Spleen (tissue), 11 donors: ENCODE data around the gene SELP. TPM values are rescaled to one million over a fixed set of nuclear protein-coding genes. Genes with fewer than 3 reads are reported as not detected.
"Not testable (repeated sequence)": the region's sequence is repeated elsewhere in the genome, so short reads cannot be mapped to it uniquely, and the experiment has no call there.

Source experiments
- DNase-seq: peaks from one replicate; pipeline ENCODE4 v3.0.0-alpha.2; 2020
- H3K27ac ChIP-seq, 8 donors: fragments of 200-600 bp; sonication (generic) in 7 of 8; 1 replicate in 4 of 8; 2 replicates in 4 of 8; pipeline versions ENCODE4 v1.5.0 to v1.8.0; 2016 to 2021; ENCODE audit warnings: inconsistent platforms in 4 of 8, mild to moderate bottlenecking in 4 of 8, moderate library complexity in 1 of 8
- H3K27me3 ChIP-seq, 7 donors: fragments of 200-600 bp; sonication (generic) in 6 of 7; replicated peaks in 1 of 7; 1 replicate in 4 of 7; 2 replicates in 3 of 7; pipeline versions ENCODE4 v1.5.0 to v1.8.0; 2016 to 2021; ENCODE audit warnings: inconsistent platforms in 3 of 7, mild to moderate bottlenecking in 1 of 7
- H3K36me3 ChIP-seq, 6 donors: fragments of 200-600 bp; sonication (generic) in 5 of 6; 1 replicate in 4 of 6; 2 replicates in 2 of 6; pipeline versions ENCODE4 v1.5.0 to v1.8.0; 2016 to 2021; ENCODE audit warnings: inconsistent platforms in 2 of 6
- H3K4me1 ChIP-seq, 6 donors: fragments of 200-600 bp; sonication (generic) in 5 of 6; 1 replicate in 3 of 6; 2 replicates in 3 of 6; pipeline versions ENCODE4 v1.5.0 to v1.8.0; 2016 to 2021; ENCODE audit warnings: inconsistent platforms in 3 of 6
- H3K4me3 ChIP-seq, 8 donors: fragments of 200-600 bp; sonication (generic) in 7 of 8; 1 replicate in 4 of 8; 2 replicates in 4 of 8; pipeline versions ENCODE4 v1.5.0 to v1.8.0; 2016 to 2021; ENCODE audit warnings: inconsistent platforms in 4 of 8, mild to moderate bottlenecking in 4 of 8, moderate library complexity in 2 of 8
- H3K9me3 ChIP-seq, 8 donors: fragments of 200-600 bp; sonication (generic) in 7 of 8; 1 replicate in 4 of 8; 2 replicates in 4 of 8; pipeline versions ENCODE4 v1.5.0 to v1.8.0; 2016 to 2021; ENCODE audit warnings: inconsistent platforms in 4 of 8
- POLR2A ChIP-seq, 3 donors: fragments of 450-650 bp; IDR thresholded peaks; one replicate each; pipeline ENCODE4 v1.5.1; 2017; ENCODE audit warnings: antibody characterized with exemption in 3 of 3, mild to moderate bottlenecking in 1 of 3
- POLR2AphosphoS5 ChIP-seq, 3 donors: sonication (generic); formaldehyde crosslinking; IDR thresholded peaks; one replicate each; pipeline ENCODE4 v1.5.1; 2017; ENCODE audit warnings: antibody characterized with exemption in 3 of 3
- WGBS, 5 donors: extraction: QIAGEN DNeasy Blood & Tissue Kit in 3 of 5; methylation state at CpG; one replicate each; pipeline versions ENCODE4 v1.1.5 to v1.1.7; 2013 to 2018; 5-methylcytosine and 5-hydroxymethylcytosine counted together
- intact Hi-C: fragments of 100-400 bp; cut with DNase I; formaldehyde crosslinking; loops from one replicate; pipeline ENCODE4 v1.15.0; 2023; ENCODE audit warnings: low total_unique reads
- polyA plus RNA-seq, 3 donors: library from polyadenylated mRNA; stranded (reverse); fragments of 200-250 nt; gene quantifications; one replicate each; pipeline ENCODE4 v1.2.1, GENCODE V29; 2013
- total RNA-seq, 7 donors: library from RNA; depleted of rRNA in 3 of 7; stranded (reverse); fragments of >200 nt in 3 of 7; fragmentation: NEBNext Ultra II Directional in 4 of 7; extraction: Animal tissue kit (Norgen Biotek cat#: 25700) in 4 of 7; gene quantifications; one replicate each; pipeline versions ENCODE4 v1.1.0 to v1.2.1, GENCODE V29; 2016 to 2021
- TF ChIP-seq, protein P1 (sequence below), 11 experiments: fragments of 200-600 bp in 7 of 11; fragments of 450-650 bp in 4 of 11; sonication (generic) in 4 of 11; IDR thresholded peaks in 8 of 11; conservative IDR thresholded peaks in 3 of 11; 1 replicate in 7 of 11; 2 replicates in 4 of 11; pipeline versions ENCODE4 v1.4.0 to v1.8.0; 2016 to 2021; ENCODE audit warnings: antibody characterized with exemption in 11 of 11, inconsistent platforms in 4 of 11, mild to moderate bottlenecking in 1 of 11
- donor health status: healthy with polysubstance abuse.
- donor health status: DM: no; HTN: no; CAD: no; lungs with moderate emphysema.
- donor health status: DM: no; HTN: no; CAD: no.
- donor health status: Bipolar disorder and iron deficiency.
- donor health status: healthy.
- donor health status: DM: no; HTN: no; CAD: no.
- donor health status: DM: yes; HTN: yes; CAD: no.

The SELP gene
- total and polyA plus RNA-seq, 10 donors: 0.97 to 7.6 (median 4.1) TPM

GRCh38 chr1:169667227-169667639 lies 37.3 kb upstream of the SELP start:
- peak overlapping the region; percentile 61 to 89 (median 77) for H3K27ac ChIP-seq
- DNase-seq, H3K9me3 ChIP-seq, intact Hi-C loops, H3K27me3 ChIP-seq, H3K36me3 ChIP-seq: not testable (repeated sequence)
- peak overlapping the region in 1 of 8 donors; percentile 28 for H3K4me3 ChIP-seq
- peaks cover 0 to 47% (median 15%) of the 10 kb centered on the region in 6 donors for H3K4me1 ChIP-seq
- 31 to 47% (median 41%) methylated on average over 2 of the region's 2 CpGs for WGBS, 5 donors

DNA sequence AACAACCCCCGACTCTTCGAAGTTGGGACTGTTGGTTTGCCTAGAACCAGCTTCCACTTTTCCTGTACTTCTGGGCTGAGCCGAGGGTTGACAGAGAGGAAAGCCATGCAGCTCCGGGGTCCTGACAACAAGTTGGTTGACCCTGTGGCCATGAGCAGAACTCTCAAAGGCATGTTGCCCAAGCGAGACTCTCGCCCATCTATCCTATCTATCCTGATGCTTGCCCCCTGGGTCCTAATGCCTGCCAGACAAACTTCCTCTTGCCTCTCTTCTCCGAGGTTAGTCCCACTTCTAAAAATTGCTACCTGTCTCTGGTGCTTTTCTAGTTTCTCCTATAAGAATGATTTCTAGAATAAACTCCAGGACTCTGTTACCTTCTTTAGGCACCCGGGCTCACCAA lies 32.8 kb upstream of the SELP start:
- peak overlapping the region in 1 of 8 donors; percentile 21 for H3K4me3 ChIP-seq
- 69 to 81% (median 72%) methylated on average over 7 to 8 of the region's 8 CpGs for WGBS, 5 donors
- intact Hi-C loops: not testable (repeated sequence)

DNA sequence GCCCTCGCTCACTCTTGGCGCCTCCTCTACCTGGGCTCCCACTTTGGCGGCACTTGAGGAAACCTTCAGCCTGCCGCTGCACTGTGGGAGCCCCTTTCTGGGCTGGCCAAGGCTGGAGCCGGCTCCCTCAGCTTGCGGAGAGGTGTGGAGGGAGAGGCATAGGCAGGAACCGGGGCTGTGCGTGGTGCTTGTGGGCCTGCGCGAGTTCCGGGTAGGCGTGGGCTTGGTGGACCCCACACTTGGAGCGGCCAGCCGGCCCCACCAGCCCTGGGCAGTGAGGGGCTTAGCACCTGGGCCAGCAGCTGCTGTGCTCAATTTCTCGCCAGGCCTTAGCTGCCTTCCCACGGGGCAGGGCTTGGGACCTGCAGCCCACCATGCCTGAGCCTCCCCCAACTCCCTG lies 31.1 kb upstream of the SELP start:
- 90 to 98% (median 94%) methylated on average over 11 to 16 of the region's 16 CpGs for WGBS, 5 donors
- H3K9me3 ChIP-seq, H3K27me3 ChIP-seq, H3K4me3 ChIP-seq, H3K36me3 ChIP-seq, intact Hi-C loops, H3K27ac ChIP-seq: not testable (repeated sequence)
- DNase-seq: peak; percentile 76
- peaks cover 0 to 38% (median 11%) of the 10 kb centered on the region in 6 donors for H3K4me1 ChIP-seq

More for the DNA sequence above, 32.8 kb upstream of the SELP start:
- not testable (repeated sequence) for H3K9me3 ChIP-seq, H3K36me3 ChIP-seq, H3K27me3 ChIP-seq, H3K27ac ChIP-seq, DNase-seq
- H3K4me1 ChIP-seq: peaks cover 0 to 34% (median 17%) of the 10 kb centered on the region in 6 donors

DNA sequence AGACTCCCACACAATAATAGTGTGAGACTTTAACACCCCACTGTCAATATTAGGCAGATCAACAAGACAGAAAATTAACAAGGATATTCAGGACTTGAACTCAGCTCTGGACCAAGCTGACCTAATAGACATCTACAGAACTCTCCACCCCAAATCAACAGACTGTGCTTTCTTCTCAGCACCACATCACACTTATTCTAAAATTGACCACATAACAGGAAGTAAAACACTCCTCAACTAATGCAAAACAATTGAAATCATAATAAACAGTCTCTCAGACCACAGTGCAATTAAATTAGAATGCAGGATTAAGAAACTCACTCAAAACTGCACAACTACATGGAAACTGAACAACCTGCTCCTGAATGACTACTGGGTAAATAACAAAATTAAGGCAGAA lies 28.9 kb upstream of the SELP start:
- intact Hi-C loops, H3K27me3 ChIP-seq, DNase-seq, H3K9me3 ChIP-seq, H3K4me3 ChIP-seq, H3K36me3 ChIP-seq: not testable (repeated sequence)
- Histone ChIP-seq H3K4me1 (peaks cover 0 to 45% (median 11%) of the 10 kb centered on the region in 6 donors), H3K27ac (peak overlapping the region in 3 of 8 donors; percentile 2 to 54 (median 23))

GRCh38 chr1:169653873-169654272 lies 23.9 kb upstream of the SELP start:
- no peak for TF ChIP-seq POLR2AphosphoS5 (IDR thresholded peaks at IDR 0.05)
- TF ChIP-seq POLR2A (IDR thresholded peaks at IDR 0.05): no peak
- TF ChIP-seq, protein P1, sequence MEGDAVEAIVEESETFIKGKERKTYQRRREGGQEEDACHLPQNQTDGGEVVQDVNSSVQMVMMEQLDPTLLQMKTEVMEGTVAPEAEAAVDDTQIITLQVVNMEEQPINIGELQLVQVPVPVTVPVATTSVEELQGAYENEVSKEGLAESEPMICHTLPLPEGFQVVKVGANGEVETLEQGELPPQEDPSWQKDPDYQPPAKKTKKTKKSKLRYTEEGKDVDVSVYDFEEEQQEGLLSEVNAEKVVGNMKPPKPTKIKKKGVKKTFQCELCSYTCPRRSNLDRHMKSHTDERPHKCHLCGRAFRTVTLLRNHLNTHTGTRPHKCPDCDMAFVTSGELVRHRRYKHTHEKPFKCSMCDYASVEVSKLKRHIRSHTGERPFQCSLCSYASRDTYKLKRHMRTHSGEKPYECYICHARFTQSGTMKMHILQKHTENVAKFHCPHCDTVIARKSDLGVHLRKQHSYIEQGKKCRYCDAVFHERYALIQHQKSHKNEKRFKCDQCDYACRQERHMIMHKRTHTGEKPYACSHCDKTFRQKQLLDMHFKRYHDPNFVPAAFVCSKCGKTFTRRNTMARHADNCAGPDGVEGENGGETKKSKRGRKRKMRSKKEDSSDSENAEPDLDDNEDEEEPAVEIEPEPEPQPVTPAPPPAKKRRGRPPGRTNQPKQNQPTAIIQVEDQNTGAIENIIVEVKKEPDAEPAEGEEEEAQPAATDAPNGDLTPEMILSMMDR (IDR thresholded peaks at IDR 0.05 in 8 of 11, conservative IDR thresholded peaks at IDR 0.05 in 3 of 11): no peak
- H3K36me3 ChIP-seq: no peaks in the 10 kb centered on the region
- 91 to 100% (median 96%) methylated on average over 2 of the region's 2 CpGs for WGBS, 5 donors
- H3K4me3 ChIP-seq: no peak overlapping the region
- H3K9me3 ChIP-seq: no peaks in the 10 kb centered on the region
- H3K27me3 ChIP-seq: no peaks in the 10 kb centered on the region
- peaks cover 0 to 38% (median 7%) of the 10 kb centered on the region in 6 donors for H3K4me1 ChIP-seq
- no peak overlapping the region for H3K27ac ChIP-seq
- no peak for DNase-seq
- intact Hi-C loops: no loop called here

- 85 to 92% (median 91%) methylated on average over 2 of the region's 2 CpGs for WGBS, 5 donors
Measured at GRCh38 chr1:169651035-169651434, 21.1 kb upstream of the SELP start.

More at GRCh38 chr1:169651035-169651434, 21.1 kb upstream of the SELP start:
- Histone ChIP-seq H3K4me1 (peaks cover 0 to 14% (median 0%) of the 10 kb centered on the region in 6 donors), H3K9me3 (no peaks in the 10 kb centered on the region), H3K36me3 (no peaks in the 10 kb centered on the region), H3K27ac (no peak overlapping the region), H3K4me3 (no peak overlapping the region), H3K27me3 (no peaks in the 10 kb centered on the region)
- intact Hi-C loops: no loop called here
- no peak for DNase-seq
- TF ChIP-seq, protein P1 (IDR thresholded peaks at IDR 0.05 in 8 of 11, conservative IDR thresholded peaks at IDR 0.05 in 3 of 11): no peak
- TF ChIP-seq POLR2AphosphoS5 (IDR thresholded peaks at IDR 0.05) (no peak), POLR2A (IDR thresholded peaks at IDR 0.05) (no peak)
